Fibroblast of the aortic adventitia (primary cell): ENCODE results near the gene FOXA2. TPM values are rescaled to one million over a fixed set of nuclear protein-coding genes. Genes with fewer than 3 reads are reported as not detected.

Source experiments
- DNase-seq: peaks from one replicate; pipeline ENCODE4 v3.0.0-alpha.2; 2010; ENCODE audit warnings: low read depth
- H3K4me3 ChIP-seq: 2 replicates; pipeline ENCODE4 v1.5.1; 2011; ENCODE audit warnings: low read depth, mild to moderate bottlenecking, control low read depth, low read length, moderate library complexity
- CTCF ChIP-seq: IDR thresholded peaks from 2 replicates; pipeline ENCODE4 v1.5.1; 2011; ENCODE audit warnings: mild to moderate bottlenecking, low read length, control low read depth, inconsistent platforms; ENCODE audit not compliant: insufficient read depth
- small RNA-seq: library from RNA; depleted of rRNA; stranded (forward); fragments of <200 nt; gene quantifications from one replicate; pipeline ENCODE3, GENCODE V24; 2012
- total RNA-seq: library from RNA; depleted of rRNA; stranded (reverse); fragments of >200 nt; gene quantifications from 2 replicates; pipeline ENCODE4 v1.2.3, GENCODE V29; 2012; ENCODE audit warnings: low replicate concordance

FOXA2 gene
- total RNA-seq, 1 donor = not detected

- no peak for DNase-seq
- H3K4me3 ChIP-seq = no peak overlapping the region
- TF ChIP-seq CTCF = no peak
Observed at GRCh38 chr20:22536141-22536828, 48.1 kb downstream of the FOXA2 start.

GRCh38 chr20:22535483-22535882 is 48.9 kb downstream of the FOXA2 start:
- H3K4me3 ChIP-seq = no peak overlapping the region
- TF ChIP-seq CTCF = no peak
- no peak for DNase-seq

GRCh38 chr20:22533823-22534751 is 50.3 kb downstream of the FOXA2 start:
- no peak for DNase-seq
- no peak for TF ChIP-seq CTCF
- no peak overlapping the region for H3K4me3 ChIP-seq

GRCh38 chr20:22532598-22532997 is 51.8 kb downstream of the FOXA2 start:
- no peak for DNase-seq
- no peak overlapping the region for H3K4me3 ChIP-seq
- TF ChIP-seq CTCF = no peak

- no peak for TF ChIP-seq CTCF
- no peak for DNase-seq
- H3K4me3 ChIP-seq = no peak overlapping the region
Observed at GRCh38 chr20:22531756-22532155, 52.6 kb downstream of the FOXA2 start.

- no peak for TF ChIP-seq CTCF
- no peak overlapping the region for H3K4me3 ChIP-seq
- no peak for DNase-seq
Observed at GRCh38 chr20:22531056-22531615, 53.2 kb downstream of the FOXA2 start.

Small RNA genes lying within 50 kb of the gene (small RNA-seq; reads per million reads assigned to genes)
- not detected for gene LINC00261
